HEK293 (cell line): ENCODE data around the gene DNAJC13.

ENCODE experiments used
- CTCF ChIA-PET: fragments of 350-600 bp; formaldehyde crosslinking; extraction: SDS; loops from one replicate; lab custom pipeline; 2021; ENCODE audit warnings: antibody characterized with exemption; lab: Yijun Ruan, JAX
- POLR2A ChIA-PET: fragments of 300-600 bp; formaldehyde crosslinking; extraction: SDS; loops from one replicate; lab custom pipeline; 2020; ENCODE audit warnings: antibody characterized with exemption, inconsistent platforms; lab: Yijun Ruan, JAX
- H3K27ac ChIP-seq: fragments of 200-500 bp; sonication (Bioruptor generic); 2 replicates; pipeline ENCODE4 v1.5.1; 2014; ENCODE audit warnings: low read depth, low read length, control low read depth, inconsistent platforms; ENCODE audit errors: extremely low read depth
- H3K36me3 ChIP-seq, 2 experiments: fragments of 200-500 bp in 1 of 2; sonication (Bioruptor generic) in 1 of 2; 1 replicate in 1 of 2; 2 replicates in 1 of 2; pipeline ENCODE4 v1.5.1; 2014 to 2017; ENCODE audit warnings: inconsistent platforms in 2 of 2, low read length in 2 of 2; ENCODE audit not compliant: control insufficient read depth in 2 of 2, insufficient read depth in 1 of 2
- H3K4me1 ChIP-seq: fragments of 200-500 bp; sonication (Bioruptor generic); 2 replicates; pipeline ENCODE4 v1.5.1; 2014; ENCODE audit warnings: mild to moderate bottlenecking, low read length, inconsistent platforms; ENCODE audit not compliant: control insufficient read depth, insufficient read depth
- H3K4me3 ChIP-seq: 2 replicates; pipeline ENCODE4 v1.5.1; 2011; ENCODE audit warnings: low read depth, mild to moderate bottlenecking, control low read depth, low read length, moderate library complexity
- H3K9me3 ChIP-seq: fragments of 200-500 bp; sonication (Bioruptor generic); 2 replicates; pipeline ENCODE4 v1.5.1; 2014; ENCODE audit warnings: low read depth, low read length, inconsistent platforms; ENCODE audit not compliant: control insufficient read depth, insufficient read depth
- EGR2 ChIP-seq: fragments of 450-650 bp; formaldehyde crosslinking; IDR thresholded peaks from 2 replicates; pipeline ENCODE4 v1.5.1; 2016; ENCODE audit warnings: low read depth, missing biosample characterization, missing genetic modification characterization
- GFI1B ChIP-seq: fragments of 450-650 bp; formaldehyde crosslinking; IDR thresholded peaks from 2 replicates; pipeline ENCODE4 v1.5.1; 2016; ENCODE audit warnings: missing biosample characterization, missing genetic modification characterization
- GLIS2 ChIP-seq: fragments of 450-650 bp; formaldehyde crosslinking; IDR thresholded peaks from 2 replicates; pipeline ENCODE4 v1.5.1; 2016; ENCODE audit warnings: missing biosample characterization, missing genetic modification characterization
- KLF7 ChIP-seq: fragments of 450-650 bp; formaldehyde crosslinking; IDR thresholded peaks from 2 replicates; pipeline ENCODE4 v1.5.1; 2016; ENCODE audit warnings: missing biosample characterization, missing genetic modification characterization, borderline replicate concordance
- KLF9 ChIP-seq: fragments of 450-650 bp; formaldehyde crosslinking; IDR thresholded peaks from 2 replicates; pipeline ENCODE4 v1.5.1; 2016; ENCODE audit warnings: missing biosample characterization, missing genetic modification characterization, low read depth
- MYNN ChIP-seq: fragments of 450-650 bp; formaldehyde crosslinking; IDR thresholded peaks from 2 replicates; pipeline ENCODE4 v1.5.1; 2016; ENCODE audit warnings: missing biosample characterization, missing genetic modification characterization, borderline replicate concordance
- OVOL3 ChIP-seq: fragments of 450-650 bp; formaldehyde crosslinking; IDR thresholded peaks from 2 replicates; pipeline ENCODE4 v1.5.1; 2016; ENCODE audit warnings: missing biosample characterization, missing genetic modification characterization
- SCRT2 ChIP-seq: fragments of 450-650 bp; formaldehyde crosslinking; IDR thresholded peaks from 2 replicates; pipeline ENCODE4 v1.5.1; 2016; ENCODE audit warnings: missing biosample characterization, missing genetic modification characterization
- ZBTB1 ChIP-seq: fragments of 450-650 bp; formaldehyde crosslinking; IDR thresholded peaks from 2 replicates; pipeline ENCODE4 v1.5.1; 2016; ENCODE audit warnings: missing biosample characterization, missing genetic modification characterization
- ZBTB6 ChIP-seq: fragments of 450-650 bp; formaldehyde crosslinking; IDR thresholded peaks from 2 replicates; pipeline ENCODE4 v1.5.1; 2017; ENCODE audit warnings: missing biosample characterization, missing genetic modification characterization
- ZFP3 ChIP-seq: fragments of 450-650 bp; formaldehyde crosslinking; IDR thresholded peaks from 2 replicates; pipeline ENCODE4 v1.5.1; 2016; ENCODE audit warnings: low read depth, missing biosample characterization, missing genetic modification characterization
- ZNF133 ChIP-seq: fragments of 450-650 bp; formaldehyde crosslinking; IDR thresholded peaks from 2 replicates; pipeline ENCODE4 v1.5.1; 2016; ENCODE audit warnings: missing biosample characterization, missing genetic modification characterization
- ZNF146 ChIP-seq: fragments of 450-650 bp; formaldehyde crosslinking; IDR thresholded peaks from 2 replicates; pipeline ENCODE4 v1.5.1; 2016; ENCODE audit warnings: missing biosample characterization, missing genetic modification characterization
- ZNF184 ChIP-seq: fragments of 450-650 bp; IDR thresholded peaks from 2 replicates; pipeline ENCODE4 v1.5.1; 2018; ENCODE audit warnings: missing biosample characterization, mild to moderate bottlenecking, missing genetic modification characterization
- ZNF24 ChIP-seq: fragments of 450-650 bp; formaldehyde crosslinking; IDR thresholded peaks from 2 replicates; pipeline ENCODE4 v1.5.1; 2016; ENCODE audit warnings: missing biosample characterization, missing genetic modification characterization
- ZNF394 ChIP-seq: fragments of 450-650 bp; formaldehyde crosslinking; IDR thresholded peaks from 2 replicates; pipeline ENCODE4 v1.5.1; 2016; ENCODE audit warnings: missing biosample characterization, missing genetic modification characterization, mild to moderate bottlenecking, moderate library complexity, borderline replicate concordance
- ZNF48 ChIP-seq: fragments of 450-650 bp; formaldehyde crosslinking; IDR thresholded peaks from 2 replicates; pipeline ENCODE4 v1.5.1; 2016; ENCODE audit warnings: missing biosample characterization, missing genetic modification characterization
- ZNF558 ChIP-seq: fragments of 450-650 bp; formaldehyde crosslinking; IDR thresholded peaks from 2 replicates; pipeline ENCODE4 v1.5.1; 2016; ENCODE audit warnings: missing biosample characterization, missing genetic modification characterization
- ZNF571 ChIP-seq: fragments of 450-650 bp; formaldehyde crosslinking; IDR thresholded peaks from 2 replicates; pipeline ENCODE4 v1.5.0; 2017; ENCODE audit warnings: missing biosample characterization, missing genetic modification characterization
- ZNF585B ChIP-seq: fragments of 450-650 bp; formaldehyde crosslinking; IDR thresholded peaks from 2 replicates; pipeline ENCODE4 v1.5.1; 2016; ENCODE audit warnings: missing biosample characterization, missing genetic modification characterization
- ZNF629 ChIP-seq: fragments of 450-650 bp; formaldehyde crosslinking; IDR thresholded peaks from 2 replicates; pipeline ENCODE4 v1.5.1; 2017; ENCODE audit warnings: missing biosample characterization, missing genetic modification characterization
- ZNF660 ChIP-seq: fragments of 450-650 bp; IDR thresholded peaks from 2 replicates; pipeline ENCODE4 v1.5.1; 2018; ENCODE audit warnings: missing biosample characterization, mild to moderate bottlenecking, missing genetic modification characterization
- ZNF777 ChIP-seq: fragments of 450-650 bp; formaldehyde crosslinking; IDR thresholded peaks from 2 replicates; pipeline ENCODE4 v1.5.1; 2017; ENCODE audit warnings: missing biosample characterization, missing genetic modification characterization, borderline replicate concordance
- ZNF837 ChIP-seq: fragments of 450-650 bp; formaldehyde crosslinking; IDR thresholded peaks from 2 replicates; pipeline ENCODE4 v1.5.1; 2016; ENCODE audit warnings: missing biosample characterization, missing genetic modification characterization
- ZSCAN30 ChIP-seq: fragments of 450-650 bp; IDR thresholded peaks from 2 replicates; pipeline ENCODE4 v1.5.1; 2018; ENCODE audit warnings: missing biosample characterization, mild to moderate bottlenecking, missing genetic modification characterization, moderate library complexity
- ZSCAN5A ChIP-seq: fragments of 450-650 bp; formaldehyde crosslinking; IDR thresholded peaks from 2 replicates; pipeline ENCODE4 v1.5.1; 2016; ENCODE audit warnings: missing biosample characterization, missing genetic modification characterization
- ZXDB ChIP-seq: fragments of 450-650 bp; formaldehyde crosslinking; IDR thresholded peaks from 2 replicates; pipeline ENCODE4 v1.5.1; 2016; ENCODE audit warnings: missing biosample characterization, missing genetic modification characterization
- TF ChIP-seq, protein P1 (sequence below): fragments of 450-650 bp; formaldehyde crosslinking; IDR thresholded peaks from 2 replicates; pipeline ENCODE4 v1.5.1; 2016; ENCODE audit warnings: missing biosample characterization, missing genetic modification characterization, low read depth
- TF ChIP-seq, protein P2 (sequence below): fragments of 450-650 bp; formaldehyde crosslinking; IDR thresholded peaks from 2 replicates; pipeline ENCODE4 v1.5.1; 2016; ENCODE audit warnings: missing biosample characterization, missing genetic modification characterization

The DNAJC13 gene, protein sequence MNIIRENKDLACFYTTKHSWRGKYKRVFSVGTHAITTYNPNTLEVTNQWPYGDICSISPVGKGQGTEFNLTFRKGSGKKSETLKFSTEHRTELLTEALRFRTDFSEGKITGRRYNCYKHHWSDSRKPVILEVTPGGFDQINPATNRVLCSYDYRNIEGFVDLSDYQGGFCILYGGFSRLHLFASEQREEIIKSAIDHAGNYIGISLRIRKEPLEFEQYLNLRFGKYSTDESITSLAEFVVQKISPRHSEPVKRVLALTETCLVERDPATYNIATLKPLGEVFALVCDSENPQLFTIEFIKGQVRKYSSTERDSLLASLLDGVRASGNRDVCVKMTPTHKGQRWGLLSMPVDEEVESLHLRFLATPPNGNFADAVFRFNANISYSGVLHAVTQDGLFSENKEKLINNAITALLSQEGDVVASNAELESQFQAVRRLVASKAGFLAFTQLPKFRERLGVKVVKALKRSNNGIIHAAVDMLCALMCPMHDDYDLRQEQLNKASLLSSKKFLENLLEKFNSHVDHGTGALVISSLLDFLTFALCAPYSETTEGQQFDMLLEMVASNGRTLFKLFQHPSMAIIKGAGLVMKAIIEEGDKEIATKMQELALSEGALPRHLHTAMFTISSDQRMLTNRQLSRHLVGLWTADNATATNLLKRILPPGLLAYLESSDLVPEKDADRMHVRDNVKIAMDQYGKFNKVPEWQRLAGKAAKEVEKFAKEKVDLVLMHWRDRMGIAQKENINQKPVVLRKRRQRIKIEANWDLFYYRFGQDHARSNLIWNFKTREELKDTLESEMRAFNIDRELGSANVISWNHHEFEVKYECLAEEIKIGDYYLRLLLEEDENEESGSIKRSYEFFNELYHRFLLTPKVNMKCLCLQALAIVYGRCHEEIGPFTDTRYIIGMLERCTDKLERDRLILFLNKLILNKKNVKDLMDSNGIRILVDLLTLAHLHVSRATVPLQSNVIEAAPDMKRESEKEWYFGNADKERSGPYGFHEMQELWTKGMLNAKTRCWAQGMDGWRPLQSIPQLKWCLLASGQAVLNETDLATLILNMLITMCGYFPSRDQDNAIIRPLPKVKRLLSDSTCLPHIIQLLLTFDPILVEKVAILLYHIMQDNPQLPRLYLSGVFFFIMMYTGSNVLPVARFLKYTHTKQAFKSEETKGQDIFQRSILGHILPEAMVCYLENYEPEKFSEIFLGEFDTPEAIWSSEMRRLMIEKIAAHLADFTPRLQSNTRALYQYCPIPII (N-terminal part only)

DNA sequence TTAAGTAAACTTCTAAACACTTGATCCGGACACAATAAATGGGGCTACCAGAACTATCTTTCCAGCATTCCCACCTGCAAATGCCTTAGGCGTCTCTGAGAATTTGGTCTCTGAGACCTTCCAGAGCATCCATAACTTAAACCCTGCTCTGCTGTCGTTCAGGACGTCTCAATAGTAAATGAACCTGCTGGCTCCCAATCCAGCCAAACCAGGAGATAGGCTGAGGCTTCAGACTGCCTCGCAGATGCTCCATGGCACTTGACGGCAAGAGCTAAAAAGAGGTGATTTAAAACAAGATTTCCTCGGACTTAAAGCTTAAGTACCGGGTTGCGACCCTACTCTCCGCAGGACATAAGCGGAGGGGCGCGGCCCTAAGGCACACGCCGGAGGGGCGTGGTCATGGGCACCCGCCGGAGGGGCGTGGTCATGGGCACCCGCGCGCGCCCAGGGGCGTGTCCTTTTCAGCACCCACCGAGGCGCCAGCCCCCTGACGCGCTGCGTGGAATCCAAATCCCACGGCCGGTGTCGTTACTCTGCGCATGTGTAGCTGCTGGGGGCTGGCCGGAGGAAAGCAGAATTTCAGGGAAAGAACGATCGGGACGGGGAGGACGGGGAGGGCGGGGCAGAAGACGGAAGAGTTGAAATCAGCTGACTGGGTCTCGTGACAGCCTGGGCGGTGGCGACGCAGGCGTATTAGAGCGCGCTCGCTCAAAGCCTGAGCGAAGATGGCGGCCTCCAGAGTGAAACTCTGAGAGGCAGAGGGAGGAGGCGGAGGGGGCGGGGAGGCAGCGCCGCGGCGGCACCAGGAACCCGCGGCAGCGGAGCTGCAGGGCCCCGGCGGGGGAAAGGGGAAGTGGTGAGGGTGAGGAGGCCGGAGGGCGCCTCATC lies at the start of gene DNAJC13:
Gene DNAJC13 (plus strand): TSS at position 696 of the 888 bp plus-strand sequence. CDS start 17,049 bp downstream, outside the sequence.
- CTCF ChIA-PET = interaction anchor here (0.6 kb wide), 2 partner anchors 28 to 253 kb away, joined by 3 read pairs; no protein-coding TSS in a partner anchor
- peak within 1 kb of the TSS; percentile 99 for H3K4me3 ChIP-seq
- no peaks in the 10 kb centered on the region for H3K4me1 ChIP-seq
- H3K27ac ChIP-seq = peak within 1 kb of the TSS; percentile 74; the same call in 1 of the 2 replicates
- POLR2A ChIA-PET = interaction anchor here (0.8 to 0.9 kb wide), 2 partner anchors 46 to 242 kb away, joined by 3 read pairs; partner anchors contain the start of gene ACAD11
- H3K9me3 ChIP-seq = no peaks in the 10 kb centered on the region
- no peaks in the 10 kb centered on the region for H3K36me3 ChIP-seq
- TF ChIP-seq ZNF660 (tag by site-specific recombination) = no peak
- no peak for TF ChIP-seq SCRT2 (tag by site-specific recombination)
- no peak for TF ChIP-seq ZBTB6 (tag by site-specific recombination)
- TF ChIP-seq ZSCAN30 = no peak
- TF ChIP-seq, protein P1, sequence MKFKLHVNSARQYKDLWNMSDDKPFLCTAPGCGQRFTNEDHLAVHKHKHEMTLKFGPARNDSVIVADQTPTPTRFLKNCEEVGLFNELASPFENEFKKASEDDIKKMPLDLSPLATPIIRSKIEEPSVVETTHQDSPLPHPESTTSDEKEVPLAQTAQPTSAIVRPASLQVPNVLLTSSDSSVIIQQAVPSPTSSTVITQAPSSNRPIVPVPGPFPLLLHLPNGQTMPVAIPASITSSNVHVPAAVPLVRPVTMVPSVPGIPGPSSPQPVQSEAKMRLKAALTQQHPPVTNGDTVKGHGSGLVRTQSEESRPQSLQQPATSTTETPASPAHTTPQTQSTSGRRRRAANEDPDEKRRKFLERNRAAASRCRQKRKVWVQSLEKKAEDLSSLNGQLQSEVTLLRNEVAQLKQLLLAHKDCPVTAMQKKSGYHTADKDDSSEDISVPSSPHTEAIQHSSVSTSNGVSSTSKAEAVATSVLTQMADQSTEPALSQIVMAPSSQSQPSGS = no peak
- TF ChIP-seq ZNF133 (tag by site-specific recombination) = no peak
- no peak for TF ChIP-seq ZNF571 (tag by site-specific recombination)
- no peak for TF ChIP-seq ZNF146 (tag by site-specific recombination)
- no peak for TF ChIP-seq ZNF837 (tag by site-specific recombination)
- peak; percentile 100 for TF ChIP-seq KLF9 (tag by site-specific recombination)
- peak; percentile 66 for TF ChIP-seq EGR2 (tag by site-specific recombination)
- no peak for TF ChIP-seq ZNF558 (tag by site-specific recombination)
- TF ChIP-seq ZNF585B (tag by site-specific recombination) = no peak
- no peak for TF ChIP-seq ZNF629
- no peak for TF ChIP-seq ZFP3 (tag by site-specific recombination)
- no peak for TF ChIP-seq ZNF777
- no peak for TF ChIP-seq MYNN (tag by site-specific recombination)
- no peak for TF ChIP-seq OVOL3
- TF ChIP-seq KLF7 = peak; percentile 74; the same call in 1 of the 2 replicates
- no peak for TF ChIP-seq ZXDB (tag by site-specific recombination)
- TF ChIP-seq ZNF394 (tag by site-specific recombination) = no peak
- TF ChIP-seq, protein P2, sequence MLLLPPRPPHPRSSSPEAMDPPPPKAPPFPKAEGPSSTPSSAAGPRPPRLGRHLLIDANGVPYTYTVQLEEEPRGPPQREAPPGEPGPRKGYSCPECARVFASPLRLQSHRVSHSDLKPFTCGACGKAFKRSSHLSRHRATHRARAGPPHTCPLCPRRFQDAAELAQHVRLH = no peak
- TF ChIP-seq ZNF24 (tag by site-specific recombination) = 0 out of 2 replicates have a peak, but pooled peaks have one; percentile 39
- TF ChIP-seq GFI1B (tag by site-specific recombination) = no peak
- TF ChIP-seq ZSCAN5A (tag by site-specific recombination) = no peak
- TF ChIP-seq ZBTB1 (tag by site-specific recombination) = no peak
- TF ChIP-seq GLIS2 = no peak
- no peak for TF ChIP-seq ZNF184 (tag by site-specific recombination)
- no peak for TF ChIP-seq ZNF48 (tag by site-specific recombination)
